Measurements from ENCODE around the gene RGS12.

GRCh38 chr4:3280466-3280865 is 12.4 kb upstream of the RGS12 start:
- no peak for TF ChIP-seq CTCF (conservative IDR thresholded peaks at IDR 0.05 in 1 of 2, IDR thresholded peaks at IDR 0.05 in 1 of 2; ENCODE audit: extremely low read depth in 1 of 2, insufficient read depth in 1 of 2, low read depth in 1 of 2, low read length in 2 of 2)
- no peak for TF ChIP-seq EZH2 (IDR thresholded peaks at IDR 0.05; ENCODE audit: borderline replicate concordance, low read length)

All from mammary epithelial cell (primary cell).